ENCODE results near the gene MSI2.

MSI2 gene

GRCh38 chr17:57443781-57444180, 187.5 kb downstream of the MSI2 start:
- no peak for DNase-seq

DNA sequence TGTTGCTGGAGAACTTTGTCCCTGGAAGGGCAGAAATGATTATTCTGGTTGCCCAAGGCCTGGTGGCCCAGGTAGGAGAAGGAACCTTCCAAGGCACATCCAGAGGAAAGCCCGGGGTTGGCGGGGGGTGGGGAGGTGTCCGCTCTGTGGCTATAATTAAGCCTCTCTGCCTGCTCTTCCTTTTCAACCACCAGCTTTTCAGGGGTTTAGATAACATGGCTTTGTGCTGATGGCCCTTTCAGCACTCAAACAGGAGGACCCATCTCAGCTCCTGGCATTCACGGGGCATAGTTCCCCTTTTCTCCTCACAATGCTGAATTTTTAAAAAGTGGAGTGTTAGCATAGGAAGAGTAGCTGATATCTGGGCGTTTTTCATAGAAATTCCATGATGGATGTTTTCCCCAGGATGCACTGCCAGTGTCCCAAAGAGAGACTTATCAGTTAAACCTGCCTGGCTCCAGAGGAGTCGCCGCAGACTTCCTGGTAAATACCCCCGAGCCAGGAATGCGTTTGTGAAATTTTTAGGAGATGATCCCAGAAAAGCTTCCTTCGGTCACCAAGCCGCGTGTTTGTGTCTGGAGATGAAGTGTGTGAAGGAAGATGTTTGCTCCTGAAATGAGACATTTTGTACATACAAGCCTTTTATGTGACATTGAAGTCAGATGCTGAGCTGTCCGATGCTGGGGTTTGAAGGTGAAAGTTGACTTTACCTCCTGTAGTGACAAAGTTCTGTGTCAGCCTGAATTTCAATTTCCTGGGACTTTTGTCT, 188.5 kb downstream of the MSI2 start:
- DNase-seq = no peak

DNA sequence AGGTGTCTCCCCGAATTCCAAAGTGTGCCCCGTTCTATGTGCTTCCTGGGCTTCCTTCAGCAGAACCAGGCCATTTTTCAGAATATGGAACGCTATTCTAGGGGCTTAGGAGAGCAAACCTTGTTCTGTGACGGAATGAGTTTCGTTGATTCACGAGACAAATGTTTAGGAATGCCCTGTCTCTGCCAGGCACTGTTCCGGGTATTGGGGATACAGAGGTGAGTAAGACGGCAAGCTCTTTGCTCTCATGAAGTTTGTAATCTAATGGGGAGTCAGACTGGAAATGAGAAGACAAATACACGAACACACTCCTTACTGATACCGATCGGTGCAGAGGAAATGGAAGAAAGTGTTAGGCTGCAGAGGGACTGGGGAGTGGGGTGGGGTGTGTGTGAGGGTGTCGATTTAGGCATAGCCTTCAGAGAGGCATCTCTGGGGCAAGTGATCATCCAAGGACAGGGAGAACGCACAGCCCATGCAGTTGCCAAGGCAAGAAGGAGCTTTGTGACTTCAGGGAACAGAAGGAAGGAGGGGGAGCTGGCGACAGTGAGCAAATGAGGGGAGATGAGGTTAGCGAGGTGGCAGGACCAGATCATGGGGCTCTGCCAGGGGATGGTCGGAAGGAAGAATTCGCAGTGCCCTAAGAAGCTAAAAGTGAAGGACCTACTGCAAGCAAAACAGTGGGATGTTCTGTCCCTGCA, 189.6 kb downstream of the MSI2 start:
- DNase-seq = no peak

- DNase-seq = no peak
These were observed 191.2 kb downstream of the MSI2 start for GRCh38 chr17:57447357-57447989.

DNA sequence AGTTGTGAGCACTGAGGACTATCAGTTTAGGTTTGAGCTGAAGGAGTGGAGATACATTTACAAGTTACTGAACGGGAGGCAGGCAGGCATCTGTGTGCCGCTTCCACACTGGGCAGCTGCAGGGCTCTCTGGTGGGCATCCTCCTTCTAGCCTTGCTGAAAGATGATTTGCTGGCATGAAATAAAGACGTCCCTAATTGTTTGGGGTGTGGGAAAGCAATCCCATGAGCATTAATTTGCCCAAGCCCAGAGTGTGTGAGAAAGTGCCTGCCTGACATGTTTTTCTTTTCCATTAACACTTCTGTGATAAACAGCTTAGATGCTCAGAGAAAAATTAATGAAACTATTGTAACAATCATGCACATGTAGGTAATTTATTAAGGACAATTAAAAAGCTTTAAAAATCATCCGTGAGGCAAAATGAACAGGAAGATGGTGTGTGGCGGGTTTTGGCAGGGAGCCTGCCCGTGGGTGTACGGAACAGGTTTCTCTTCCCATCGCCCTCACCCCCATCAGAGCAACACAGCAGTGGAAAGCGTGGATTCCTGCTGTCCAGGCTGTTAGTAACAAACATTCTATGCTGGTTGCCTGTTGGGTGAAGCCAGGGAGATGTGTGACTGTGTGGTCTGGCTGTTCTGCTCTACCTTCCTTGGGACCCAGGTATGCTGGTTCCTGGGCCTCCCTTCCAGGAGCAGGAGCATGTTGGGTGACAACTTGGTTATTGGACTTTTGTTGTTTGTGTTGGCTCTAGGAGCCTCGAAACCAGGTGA, 191.9 kb downstream of the MSI2 start:
- no peak for DNase-seq

- no peak for DNase-seq
These were observed 192.5 kb downstream of the MSI2 start for GRCh38 chr17:57448759-57449283.

GRCh38 chr17:57451191-57451590, 194.9 kb downstream of the MSI2 start:
- DNase-seq = no peak

DNA sequence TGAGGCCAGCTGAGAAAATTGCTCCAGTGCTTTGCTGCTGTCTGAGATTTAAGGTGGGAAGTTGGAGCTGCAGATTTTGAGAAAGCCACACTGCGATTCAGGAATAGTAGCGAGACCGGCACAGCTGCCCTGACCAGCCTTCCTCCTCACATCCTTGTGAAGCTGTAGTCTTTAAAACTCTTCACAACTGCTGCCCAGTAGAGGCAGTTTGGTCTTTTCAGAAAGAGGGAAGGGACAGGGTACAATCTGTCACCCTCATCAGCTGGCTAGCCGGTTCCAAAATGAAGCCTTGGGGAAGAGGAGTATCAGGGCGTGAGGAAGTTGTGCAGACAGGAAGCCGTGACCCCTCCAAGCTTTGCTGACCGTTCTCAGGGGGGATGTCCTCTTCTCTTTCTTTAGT, 195.3 kb downstream of the MSI2 start:
- no peak for DNase-seq

GRCh38 chr17:57453841-57454425, 197.6 kb downstream of the MSI2 start:
- DNase-seq = no peak

DNA sequence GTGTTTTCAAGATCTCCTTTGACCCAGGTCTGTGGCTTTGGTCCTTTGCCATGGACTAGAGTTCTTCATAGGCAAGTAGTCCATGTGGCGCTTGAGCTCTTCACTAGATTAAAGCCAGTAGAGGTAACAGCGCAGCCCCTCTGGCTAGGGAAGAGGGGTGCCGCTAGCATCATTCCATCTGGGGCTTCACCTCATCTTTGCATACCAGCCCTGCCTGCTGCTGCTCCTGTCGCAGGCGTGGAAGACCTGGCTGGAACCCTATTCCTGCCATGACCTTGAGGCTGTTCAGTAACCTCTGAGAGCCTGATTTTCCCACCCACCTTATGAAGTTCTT, 198.4 kb downstream of the MSI2 start:
- DNase-seq = no peak

- no peak for DNase-seq
These were observed 199.0 kb downstream of the MSI2 start for GRCh38 chr17:57455063-57455914.

- no peak for DNase-seq
These were observed 200.3 kb downstream of the MSI2 start for GRCh38 chr17:57456622-57457021.

DNA sequence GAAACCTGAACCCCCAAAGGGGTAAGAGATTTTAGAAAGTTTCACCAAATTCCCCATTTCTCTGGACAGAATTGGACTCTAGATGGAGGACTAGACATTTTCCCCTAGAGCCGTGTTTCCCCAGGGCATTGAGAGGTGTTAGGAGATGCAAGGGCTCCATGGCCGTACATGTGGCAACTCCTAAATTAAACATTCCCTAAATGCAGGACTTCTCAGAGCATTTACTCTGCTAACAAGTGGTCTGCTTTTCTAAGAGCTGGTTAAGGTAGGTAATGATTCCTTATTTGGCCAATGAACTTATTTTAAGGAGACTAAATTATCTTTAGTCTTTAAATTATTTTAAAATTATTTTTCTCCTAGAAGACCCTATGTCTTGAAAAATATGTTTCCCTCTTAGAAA, 200.9 kb downstream of the MSI2 start:
- no peak for DNase-seq

- no peak for DNase-seq
These were observed 202.5 kb downstream of the MSI2 start for GRCh38 chr17:57458718-57459285.

GRCh38 chr17:57459286-57459915, 203.1 kb downstream of the MSI2 start:
- no peak for DNase-seq

- no peak for DNase-seq
These were observed 204.8 kb downstream of the MSI2 start for GRCh38 chr17:57461082-57461481.

- DNase-seq = no peak
These were observed 205.8 kb downstream of the MSI2 start for GRCh38 chr17:57462007-57462579.

- peak; percentile 37 to 49 for DNase-seq
These were observed 207.0 kb downstream of the MSI2 start for GRCh38 chr17:57463103-57463885.

GRCh38 chr17:57464191-57464864, 208.0 kb downstream of the MSI2 start:
- DNase-seq = no peak
